GM18909 (cell line): ENCODE data around the gene SUGT1.
"Not testable (repeated sequence)": the region's sequence is repeated elsewhere in the genome, so short reads cannot be mapped to it uniquely, and the experiment has no call there.

ENCODE experiments used
- ATAC-seq: cut with Tn5 transposase; IDR thresholded peaks from one replicate; pipeline ENCODE4 v1.9.1; 2021; ENCODE audit warnings: mild to moderate bottlenecking; ENCODE audit not compliant: unreplicated experiment, poor library complexity

Gene SUGT1

GRCh38 chr13:52652196-52652979 is at the start of gene SUGT1:
Gene SUGT1 (plus strand): TSS chr13:52652836. CDS start chr13:52652921, 85 bp downstream.
- ATAC-seq = peak; percentile 97

GRCh38 chr13:52603316-52603715 is 49.3 kb upstream of the SUGT1 start:
- ATAC-seq = not testable (repeated sequence)

- ATAC-seq = not testable (repeated sequence)
These were observed 46.5 kb upstream of the SUGT1 start for GRCh38 chr13:52606126-52606525.

GRCh38 chr13:52606795-52607194 is 45.8 kb upstream of the SUGT1 start:
- not testable (repeated sequence) for ATAC-seq

- ATAC-seq = not testable (repeated sequence)
These were observed 44.5 kb upstream of the SUGT1 start for GRCh38 chr13:52608184-52608583.

- ATAC-seq = peak; percentile 78
These were observed 43.5 kb upstream of the SUGT1 start for GRCh38 chr13:52609013-52609606.

- ATAC-seq = not testable (repeated sequence)
These were observed 42.5 kb upstream of the SUGT1 start for GRCh38 chr13:52610158-52610557.

GRCh38 chr13:52615134-52615801 is 37.4 kb upstream of the SUGT1 start:
- ATAC-seq = no peak

GRCh38 chr13:52615812-52616211 is 36.8 kb upstream of the SUGT1 start:
- no peak for ATAC-seq

- ATAC-seq = peak; percentile 99
These were observed 35.3 kb upstream of the SUGT1 start for GRCh38 chr13:52617070-52618060.

GRCh38 chr13:52631083-52631690 is 21.4 kb upstream of the SUGT1 start:
- ATAC-seq = peak; percentile 74

GRCh38 chr13:52638666-52639328 is 13.8 kb upstream of the SUGT1 start:
- ATAC-seq = no peak

- ATAC-seq = no peak
These were observed 10.5 kb upstream of the SUGT1 start, which contains the start of gene HNRNPA1L2 for GRCh38 chr13:52642131-52642530. Gene HNRNPA1L2 (plus strand): TSS chr13:52642431. CDS start chr13:52642493, 62 bp downstream.

GRCh38 chr13:52644108-52644507 is 8.5 kb upstream of the SUGT1 start:
- no peak for ATAC-seq

- ATAC-seq = no peak
These were observed 5.7 kb upstream of the SUGT1 start for GRCh38 chr13:52646967-52647366.

- ATAC-seq = no peak
These were observed 1.9 kb upstream of the SUGT1 start for GRCh38 chr13:52650731-52651130.

- peak; percentile 7 for ATAC-seq
These were observed 790 bp upstream of the SUGT1 start for GRCh38 chr13:52651897-52652195.

GRCh38 chr13:52652980-52653303 is 306 bp downstream of the SUGT1 start:
- ATAC-seq = peak; percentile 43

- ATAC-seq = no peak
These were observed 6.7 kb downstream of the SUGT1 start for GRCh38 chr13:52659340-52659739.
